ENCODE results near the gene TLE5. TPM values are rescaled to one million over a fixed set of nuclear protein-coding genes. Genes with fewer than 3 reads are reported as not detected.

Gene TLE5
- polyA plus RNA-seq, 2 of the 4 experiments (the other 2 are of a cell fraction) = 171 to 216 TPM

DNA sequence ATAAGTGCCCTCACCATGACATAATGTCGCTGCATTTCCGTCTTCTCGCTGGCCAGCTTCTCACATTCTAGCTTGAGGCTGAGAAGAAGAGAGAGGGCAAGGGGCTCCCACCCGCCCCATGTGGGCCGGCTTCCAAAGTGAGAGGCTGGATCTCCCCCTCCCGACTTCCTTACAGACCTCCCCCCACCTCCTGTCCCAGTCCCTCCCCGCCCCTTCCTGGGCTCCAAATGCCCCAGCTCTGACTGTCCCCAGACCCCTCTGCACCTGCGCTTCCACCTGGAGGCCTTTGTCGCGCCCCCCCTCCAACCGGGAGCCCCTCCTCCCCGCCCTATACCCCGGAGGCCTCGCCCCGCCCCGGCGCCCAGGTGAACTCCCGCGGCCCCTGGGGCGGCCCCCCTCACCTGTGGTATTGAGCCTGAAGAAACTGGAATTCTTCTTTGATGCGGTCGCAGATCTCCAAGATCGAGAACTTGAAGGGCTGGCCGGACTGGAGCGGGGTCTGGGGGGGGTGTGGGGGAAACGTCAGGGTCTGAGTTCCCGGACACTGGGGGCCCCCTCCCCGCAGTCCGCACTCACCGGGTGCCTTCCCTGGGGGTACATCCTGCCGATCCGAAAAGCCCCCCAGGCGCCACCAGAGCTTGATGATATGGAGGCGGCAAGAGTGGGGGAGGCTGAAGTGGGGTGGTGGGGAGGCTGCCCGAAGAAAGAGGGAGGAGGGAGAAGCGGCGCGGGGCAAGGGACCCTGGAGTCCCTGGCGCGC is 33.8 kb downstream of the TLE5 start (continued):
- TF ChIP-seq, protein P1, sequence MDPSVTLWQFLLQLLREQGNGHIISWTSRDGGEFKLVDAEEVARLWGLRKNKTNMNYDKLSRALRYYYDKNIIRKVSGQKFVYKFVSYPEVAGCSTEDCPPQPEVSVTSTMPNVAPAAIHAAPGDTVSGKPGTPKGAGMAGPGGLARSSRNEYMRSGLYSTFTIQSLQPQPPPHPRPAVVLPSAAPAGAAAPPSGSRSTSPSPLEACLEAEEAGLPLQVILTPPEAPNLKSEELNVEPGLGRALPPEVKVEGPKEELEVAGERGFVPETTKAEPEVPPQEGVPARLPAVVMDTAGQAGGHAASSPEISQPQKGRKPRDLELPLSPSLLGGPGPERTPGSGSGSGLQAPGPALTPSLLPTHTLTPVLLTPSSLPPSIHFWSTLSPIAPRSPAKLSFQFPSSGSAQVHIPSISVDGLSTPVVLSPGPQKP (IDR thresholded peaks at IDR 0.05; ENCODE audit: low read depth, low read length) = no peak
- TF ChIP-seq MYC (IDR thresholded peaks at IDR 0.05; ENCODE audit: borderline replicate concordance, low read length) (no peak), PHF8 (IDR thresholded peaks at IDR 0.05; ENCODE audit: borderline replicate concordance, low read depth) (no peak), ZNF302 (CRISPR knock-in tag; IDR thresholded peaks at IDR 0.05) (no peak), RARB (CRISPR knock-in tag; IDR thresholded peaks at IDR 0.05) (no peak), RFX5 (IDR thresholded peaks at IDR 0.05) (no peak), EHF (CRISPR knock-in tag; IDR thresholded peaks at IDR 0.05) (no peak)

DNA sequence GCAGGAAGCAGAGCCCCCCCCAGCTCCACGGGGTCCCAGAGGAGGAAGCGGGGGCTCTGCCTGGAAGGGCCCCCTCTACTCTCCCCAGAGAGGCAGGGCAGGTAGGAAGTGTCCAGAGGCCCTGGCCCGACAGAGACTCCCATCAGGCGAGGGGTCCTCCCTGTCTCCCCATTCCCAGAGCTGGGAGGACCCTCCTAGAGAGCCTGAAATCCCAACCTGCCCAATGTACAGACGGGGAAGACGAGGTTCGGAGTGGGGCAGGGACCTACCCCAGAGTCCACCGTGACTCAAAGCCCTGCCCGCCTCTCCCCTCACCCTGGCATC is 34.4 kb downstream of the TLE5 start:
- H3K4me3 ChIP-seq = no peak overlapping the region
- FAIRE-seq (no peak), DNase-seq (ENCODE audit: low read depth in 1 of 2, low spot score in 1 of 2) (no peak), ATAC-seq (no peak)
- no peaks in the 10 kb centered on the region; the same call in 2 of the 3 replicates for H3K4me1 ChIP-seq
- ChIA-PET POLR2A (no interaction called here), CTCF (interaction anchor here (0.9 kb wide), 1 partner anchor 8 kb away, joined by 3 read pairs; no protein-coding TSS in a partner anchor)
- no peaks in the 10 kb centered on the region for H3K9me3 ChIP-seq
- TF ChIP-seq ZC3H11A (IDR thresholded peaks at IDR 0.05) (no peak), EHF (CRISPR knock-in tag; IDR thresholded peaks at IDR 0.05) (no peak), HOXA7 (CRISPR knock-in tag; IDR thresholded peaks at IDR 0.05) (no peak), BHLHE40 (IDR thresholded peaks at IDR 0.05; ENCODE audit: low read depth, low read length) (no peak), EHMT2 (IDR thresholded peaks at IDR 0.05; ENCODE audit: low read depth) (no peak), HEYL (CRISPR knock-in tag; IDR thresholded peaks at IDR 0.05) (no peak), EP300 (IDR thresholded peaks at IDR 0.05) (no peak), POLR2AphosphoS2 (conservative IDR thresholded peaks at IDR 0.05; ENCODE audit: low read length) (no peak), TP53 (CRISPR knock-in tag; IDR thresholded peaks at IDR 0.05) (no peak), NFE2L2 (conservative IDR thresholded peaks at IDR 0.05; ENCODE audit: low read length) (no peak), RNF2 (IDR thresholded peaks at IDR 0.05; ENCODE audit: borderline replicate concordance, low read depth) (no peak), NPAS2 (CRISPR knock-in tag; IDR thresholded peaks at IDR 0.05; ENCODE audit: borderline replicate concordance) (no peak), KDM5A (IDR thresholded peaks at IDR 0.05) (no peak), RARB (CRISPR knock-in tag; IDR thresholded peaks at IDR 0.05) (no peak)
- TF ChIP-seq, protein P1 (IDR thresholded peaks at IDR 0.05; ENCODE audit: low read depth, low read length) = no peak
- TF ChIP-seq, protein P2, sequence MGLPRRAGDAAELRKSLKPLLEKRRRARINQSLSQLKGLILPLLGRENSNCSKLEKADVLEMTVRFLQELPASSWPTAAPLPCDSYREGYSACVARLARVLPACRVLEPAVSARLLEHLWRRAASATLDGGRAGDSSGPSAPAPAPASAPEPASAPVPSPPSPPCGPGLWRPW (IDR thresholded peaks at IDR 0.05) = no peak
- TF ChIP-seq, protein P3, sequence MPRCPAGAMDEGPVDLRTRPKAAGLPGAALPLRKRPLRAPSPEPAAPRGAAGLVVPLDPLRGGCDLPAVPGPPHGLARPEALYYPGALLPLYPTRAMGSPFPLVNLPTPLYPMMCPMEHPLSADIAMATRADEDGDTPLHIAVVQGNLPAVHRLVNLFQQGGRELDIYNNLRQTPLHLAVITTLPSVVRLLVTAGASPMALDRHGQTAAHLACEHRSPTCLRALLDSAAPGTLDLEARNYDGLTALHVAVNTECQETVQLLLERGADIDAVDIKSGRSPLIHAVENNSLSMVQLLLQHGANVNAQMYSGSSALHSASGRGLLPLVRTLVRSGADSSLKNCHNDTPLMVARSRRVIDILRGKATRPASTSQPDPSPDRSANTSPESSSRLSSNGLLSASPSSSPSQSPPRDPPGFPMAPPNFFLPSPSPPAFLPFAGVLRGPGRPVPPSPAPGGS (IDR thresholded peaks at IDR 0.05) = no peak
- TF ChIP-seq, protein P4, sequence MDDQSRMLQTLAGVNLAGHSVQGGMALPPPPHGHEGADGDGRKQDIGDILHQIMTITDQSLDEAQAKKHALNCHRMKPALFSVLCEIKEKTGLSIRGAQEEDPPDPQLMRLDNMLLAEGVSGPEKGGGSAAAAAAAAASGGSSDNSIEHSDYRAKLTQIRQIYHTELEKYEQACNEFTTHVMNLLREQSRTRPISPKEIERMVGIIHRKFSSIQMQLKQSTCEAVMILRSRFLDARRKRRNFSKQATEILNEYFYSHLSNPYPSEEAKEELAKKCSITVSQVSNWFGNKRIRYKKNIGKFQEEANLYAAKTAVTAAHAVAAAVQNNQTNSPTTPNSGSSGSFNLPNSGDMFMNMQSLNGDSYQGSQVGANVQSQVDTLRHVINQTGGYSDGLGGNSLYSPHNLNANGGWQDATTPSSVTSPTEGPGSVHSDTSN (IDR thresholded peaks at IDR 0.05) = no peak
- WGBS (ENCODE audit: missing lambda C conversion rate) = 78% methylated on average over 4 of the region's 9 CpGs
- H3K4me2 ChIP-seq = no peak overlapping the region; the same call in 2 of the 3 replicates
- H3K27ac ChIP-seq = no peak overlapping the region
